OCI-LY7 (cell line): ENCODE measurements around the gene SFXN5. TPM values are rescaled to one million over a fixed set of nuclear protein-coding genes. Genes with fewer than 3 reads are reported as not detected.
A peak's percentile ranks its signal among the peaks of the same experiment; 100 is the strongest.

Source experiments
- BruUV-seq: library from RNA; stranded (reverse); fragments of 400-500 nt; replicated peaks from 2 replicates; lab custom pipeline; 2021; lab: Mats Ljungman, UMichigan
- CTCF ChIA-PET: fragments of 300-600 bp; sonication (Branson Sonifier 250); formaldehyde crosslinking; loops from one replicate; lab custom pipeline; 2022; ENCODE audit warnings: antibody characterized with exemption; ENCODE audit not compliant: unreplicated experiment; lab: Charles Lee
- POLR2A ChIA-PET: fragments of 300-600 bp; sonication (Branson Sonifier 250); formaldehyde crosslinking; loops from one replicate; lab custom pipeline; 2022; ENCODE audit warnings: antibody characterized with exemption; lab: Charles Lee
- DNase-seq: peaks from one replicate; pipeline ENCODE4 v3.0.0-alpha.2; 2015; ENCODE audit warnings: low spot score
- H2AFZ ChIP-seq: fragments of 200-600 bp; sonication (generic), shearing (Covaris generic); 2 replicates; pipeline ENCODE4 v1.6.1; 2014; ENCODE audit warnings: mild to moderate bottlenecking, antibody characterized with exemption, low read length, moderate library complexity
- H3K27ac ChIP-seq: fragments of 200-600 bp; sonication (generic); 2 replicates; pipeline ENCODE4 v1.5.1; 2014; ENCODE audit warnings: mixed run types, low read depth, mild to moderate bottlenecking, moderate library complexity, low read length, inconsistent platforms; ENCODE audit not compliant: poor library complexity, severe bottlenecking
- H3K36me3 ChIP-seq: fragments of 200-600 bp; sonication (generic); 2 replicates; pipeline ENCODE4 v1.6.1; 2014; ENCODE audit warnings: mild to moderate bottlenecking, antibody characterized with exemption, low read length, moderate library complexity, mixed read lengths; ENCODE audit not compliant: insufficient read depth
- H3K4me1 ChIP-seq: fragments of 200-600 bp; sonication (generic); 2 replicates; pipeline ENCODE4 v1.5.1; 2014; ENCODE audit warnings: mild to moderate bottlenecking, low read length; ENCODE audit not compliant: insufficient read depth, poor library complexity, severe bottlenecking
- H3K4me2 ChIP-seq: fragments of 200-600 bp; sonication (generic); 2 replicates; pipeline ENCODE4 v1.6.1; 2014; ENCODE audit warnings: mild to moderate bottlenecking, low read length
- H3K4me3 ChIP-seq: fragments of 200-600 bp; sonication (generic); 2 replicates; pipeline ENCODE4 v1.5.1; 2014; ENCODE audit warnings: mild to moderate bottlenecking, low read depth, low read length; ENCODE audit not compliant: poor library complexity, severe bottlenecking
- H3K79me2 ChIP-seq: fragments of 200-600 bp; sonication (generic); 2 replicates; pipeline ENCODE4 v1.6.1; 2016; ENCODE audit warnings: low read depth, mild to moderate bottlenecking, low read length, moderate library complexity, mixed read lengths; ENCODE audit not compliant: insufficient read depth
- H3K9me2 ChIP-seq: fragments of 200-600 bp; sonication (generic); 2 replicates; pipeline ENCODE4 v1.6.1; 2016; ENCODE audit warnings: mild to moderate bottlenecking, low read length, mixed read lengths; ENCODE audit not compliant: insufficient read depth
- H3K9me3 ChIP-seq: fragments of 200-600 bp; sonication (generic); 2 replicates; pipeline ENCODE4 v1.6.1; 2014; ENCODE audit warnings: mild to moderate bottlenecking, mixed run types, low read length, mixed read lengths
- H4K20me1 ChIP-seq: fragments of 200-600 bp; sonication (generic); 2 replicates; pipeline ENCODE4 v1.6.1; 2014; ENCODE audit warnings: mild to moderate bottlenecking, antibody characterized with exemption, low read length, moderate library complexity, mixed read lengths; ENCODE audit not compliant: insufficient read depth
- CTCF ChIP-seq: fragments of 200-600 bp; sonication (generic); conservative IDR thresholded peaks from 2 replicates; pipeline ENCODE4 v1.5.1; 2014; ENCODE audit warnings: mild to moderate bottlenecking, antibody characterized with exemption, low read length, moderate library complexity, mixed read lengths
- EZH2phosphoT487 ChIP-seq: fragments of 200-600 bp; sonication (generic); IDR thresholded peaks from 2 replicates; pipeline ENCODE4 v1.6.1; 2018; ENCODE audit warnings: low read depth, borderline replicate concordance, mild to moderate bottlenecking, mixed run types, antibody characterized with exemption, low read length, moderate library complexity, mixed read lengths
- intact Hi-C: fragments of 100-400 bp; cut with micrococcal nuclease; formaldehyde crosslinking; loops from one replicate; pipeline ENCODE4 v1.10.0; 2022; ENCODE audit not compliant: unreplicated experiment
- total RNA-seq, 2 experiments: library from RNA; depleted of rRNA in 1 of 2; stranded (reverse); fragments of >200 nt in 1 of 2; shearing (Covaris generic) in 1 of 2; gene quantifications; 2 replicates each; pipeline ENCODE4 v1.2.3, GENCODE V29; 2014 to 2022

SFXN5 gene
- total RNA-seq, 2 experiments from 2014 or later: 4.5 to 10.5 TPM

- Histone ChIP-seq H3K27ac (no peak overlapping the region), H2AFZ (no peak overlapping the region), H3K9me2 (no peaks in the 10 kb centered on the region), H3K9me3 (no peaks in the 10 kb centered on the region), H4K20me1 (no peaks in the 10 kb centered on the region), H3K79me2 (no peaks in the 10 kb centered on the region), H3K4me3 (no peak overlapping the region), H3K36me3 (no peaks in the 10 kb centered on the region), H3K4me1 (no peaks in the 10 kb centered on the region), H3K4me2 (no peak overlapping the region)
- POLR2A ChIA-PET: interaction anchor here (0.6 to 0.8 kb wide), 2 partner anchors 91 to 177 kb away, joined by 3 read pairs; no protein-coding TSS in a partner anchor
- no TSS peak for BruUV-seq
- TF ChIP-seq EZH2phosphoT487: no peak
- no peak for DNase-seq
- intact Hi-C loops: no loop called here
- CTCF ChIA-PET: no interaction called here
Measured at GRCh38 chr2:73037947-73038585, 33.4 kb downstream of the SFXN5 start.

GRCh38 chr2:73036766-73037165 is 34.7 kb downstream of the SFXN5 start:
- H3K4me1 ChIP-seq: no peaks in the 10 kb centered on the region
- no peaks in the 10 kb centered on the region for H3K79me2 ChIP-seq
- DNase-seq: no peak
- H3K4me2 ChIP-seq: no peak overlapping the region
- no peaks in the 10 kb centered on the region for H4K20me1 ChIP-seq
- H2AFZ ChIP-seq: no peak overlapping the region
- TF ChIP-seq CTCF (no peak), EZH2phosphoT487 (no peak)
- no peak overlapping the region for H3K27ac ChIP-seq
- intact Hi-C loops: no loop called here
- H3K9me2 ChIP-seq: no peaks in the 10 kb centered on the region
- CTCF ChIA-PET: no interaction called here
- no peak overlapping the region for H3K4me3 ChIP-seq
- no peaks in the 10 kb centered on the region for H3K36me3 ChIP-seq
- POLR2A ChIA-PET: no interaction called here
- no TSS peak for BruUV-seq
- no peaks in the 10 kb centered on the region for H3K9me3 ChIP-seq

- Histone ChIP-seq H4K20me1 (no peaks in the 10 kb centered on the region), H3K4me2 (no peak overlapping the region), H3K4me1 (no peaks in the 10 kb centered on the region), H3K4me3 (no peak overlapping the region), H3K9me2 (no peaks in the 10 kb centered on the region), H3K27ac (no peak overlapping the region), H3K36me3 (no peaks in the 10 kb centered on the region), H3K79me2 (no peaks in the 10 kb centered on the region), H3K9me3 (no peaks in the 10 kb centered on the region), H2AFZ (no peak overlapping the region)
- intact Hi-C loops: no loop called here
- no TSS peak for BruUV-seq
- TF ChIP-seq CTCF (peak; percentile 38; the same call in 1 of the 2 replicates), EZH2phosphoT487 (no peak)
- CTCF ChIA-PET: no interaction called here
- DNase-seq: peak; percentile 6
- POLR2A ChIA-PET: no interaction called here
Measured at GRCh38 chr2:73035899-73036711, 35.4 kb downstream of the SFXN5 start.
